A673 (cell line): ENCODE data around the gene IL1RAPL1.

Experiments used
- EZH2 ChIP-seq: fragments of 200-600 bp; sonication (generic); IDR thresholded peaks from 2 replicates; pipeline ENCODE4 v1.6.1; 2017; ENCODE audit warnings: borderline replicate concordance, low read depth, mild to moderate bottlenecking, mixed read lengths, antibody characterized with exemption, low read length; ENCODE audit not compliant: poor library complexity, severe bottlenecking
- TF ChIP-seq, protein P1 (sequence below): fragments of 300-800, 200-600 bp; sonication (generic); conservative IDR thresholded peaks from 2 replicates; pipeline ENCODE4 v1.5.1; 2017; ENCODE audit warnings: low read depth, mild to moderate bottlenecking, antibody characterized with exemption, low read length, moderate library complexity, mixed read lengths

DNA sequence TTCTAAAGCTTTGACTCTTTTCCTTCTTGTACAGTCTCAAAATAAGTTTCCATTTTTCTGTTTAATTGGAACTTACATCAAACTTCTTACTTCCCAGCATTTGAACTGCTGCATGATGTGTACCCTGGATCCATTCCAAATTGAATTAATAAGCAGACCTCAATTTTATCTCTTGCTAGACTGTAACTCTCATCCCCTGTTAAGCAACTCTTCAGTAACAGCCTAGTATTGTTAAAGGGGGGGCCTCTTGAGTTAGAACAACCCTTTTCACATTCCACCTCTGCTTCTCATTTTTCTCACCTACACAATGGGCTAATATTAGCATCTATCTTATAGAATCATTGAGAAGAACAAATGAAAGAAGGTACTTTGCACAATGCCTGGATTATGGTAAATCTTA, 169.4 kb downstream of the IL1RAPL1 start:
- TF ChIP-seq EZH2: no peak
- TF ChIP-seq, protein P1, sequence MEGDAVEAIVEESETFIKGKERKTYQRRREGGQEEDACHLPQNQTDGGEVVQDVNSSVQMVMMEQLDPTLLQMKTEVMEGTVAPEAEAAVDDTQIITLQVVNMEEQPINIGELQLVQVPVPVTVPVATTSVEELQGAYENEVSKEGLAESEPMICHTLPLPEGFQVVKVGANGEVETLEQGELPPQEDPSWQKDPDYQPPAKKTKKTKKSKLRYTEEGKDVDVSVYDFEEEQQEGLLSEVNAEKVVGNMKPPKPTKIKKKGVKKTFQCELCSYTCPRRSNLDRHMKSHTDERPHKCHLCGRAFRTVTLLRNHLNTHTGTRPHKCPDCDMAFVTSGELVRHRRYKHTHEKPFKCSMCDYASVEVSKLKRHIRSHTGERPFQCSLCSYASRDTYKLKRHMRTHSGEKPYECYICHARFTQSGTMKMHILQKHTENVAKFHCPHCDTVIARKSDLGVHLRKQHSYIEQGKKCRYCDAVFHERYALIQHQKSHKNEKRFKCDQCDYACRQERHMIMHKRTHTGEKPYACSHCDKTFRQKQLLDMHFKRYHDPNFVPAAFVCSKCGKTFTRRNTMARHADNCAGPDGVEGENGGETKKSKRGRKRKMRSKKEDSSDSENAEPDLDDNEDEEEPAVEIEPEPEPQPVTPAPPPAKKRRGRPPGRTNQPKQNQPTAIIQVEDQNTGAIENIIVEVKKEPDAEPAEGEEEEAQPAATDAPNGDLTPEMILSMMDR: no peak
